Suprapubic skin (tissue), 4 donors: ENCODE data around the gene STUM.

ENCODE experiments used
- EP300 ChIP-seq: sonication (generic); formaldehyde crosslinking; IDR thresholded peaks from one replicate; pipeline ENCODE4 v1.6.1; 2017; ENCODE audit warnings: antibody characterized with exemption
- POLR2A ChIP-seq, 2 donors: fragments of 450-650 bp; IDR thresholded peaks; one replicate each; pipeline ENCODE4 v1.6.1; 2017; ENCODE audit warnings: antibody characterized with exemption in 2 of 2, mild to moderate bottlenecking in 2 of 2, moderate library complexity in 2 of 2
- POLR2AphosphoS5 ChIP-seq, 3 donors: sonication (generic); formaldehyde crosslinking; IDR thresholded peaks; one replicate each; pipeline ENCODE4 v1.6.1; 2017; ENCODE audit warnings: antibody characterized with exemption in 3 of 3
- TF ChIP-seq, protein P1 (sequence below), 2 donors: fragments of 200-600 bp in 1 of 2; fragments of 450-650 bp in 1 of 2; sonication (generic) in 1 of 2; IDR thresholded peaks; one replicate each; pipeline ENCODE4 v1.5.1; 2016 to 2019; ENCODE audit warnings: antibody characterized with exemption in 2 of 2, mild to moderate bottlenecking in 1 of 2, moderate library complexity in 1 of 2

DNA sequence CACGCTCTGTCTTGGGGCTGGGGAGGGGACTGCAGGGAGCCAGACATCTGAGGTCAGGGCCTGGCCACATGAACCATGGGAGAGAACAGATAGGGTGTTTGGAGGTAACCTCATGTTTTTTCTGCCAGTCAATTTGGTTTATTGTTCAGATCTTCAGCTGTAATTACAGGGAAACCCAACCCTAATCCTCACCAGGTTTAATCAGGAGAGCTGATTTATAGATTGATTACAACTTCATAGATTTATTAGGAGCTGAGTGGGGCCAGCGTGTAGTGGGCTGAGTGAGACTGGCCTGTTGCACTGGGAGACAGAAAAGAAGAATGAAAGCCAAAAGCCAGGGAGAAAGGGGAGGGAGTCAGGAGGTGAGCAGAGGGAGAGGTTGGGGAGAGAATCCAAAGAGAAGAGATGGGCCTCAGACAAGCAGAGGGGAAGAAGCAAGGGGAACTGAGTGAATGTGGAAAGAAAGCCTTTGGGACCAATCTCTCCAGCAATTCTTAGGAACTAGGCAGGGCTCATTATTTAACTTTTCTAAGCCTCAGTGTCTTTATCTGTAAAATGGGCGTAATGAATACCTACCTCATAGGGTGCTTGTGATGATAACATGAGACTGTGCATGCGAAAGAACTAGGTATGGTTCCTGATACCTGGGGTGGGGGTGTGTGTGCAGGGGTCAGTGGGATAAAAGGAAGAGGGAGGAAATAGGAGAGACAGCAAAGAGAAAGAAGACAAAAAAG lies 17.0 kb upstream of the STUM start:
- TF ChIP-seq POLR2AphosphoS5 (IDR thresholded peaks at IDR 0.05) (no peak), POLR2A (IDR thresholded peaks at IDR 0.05) (no peak), EP300 (no peak)
- TF ChIP-seq, protein P1, sequence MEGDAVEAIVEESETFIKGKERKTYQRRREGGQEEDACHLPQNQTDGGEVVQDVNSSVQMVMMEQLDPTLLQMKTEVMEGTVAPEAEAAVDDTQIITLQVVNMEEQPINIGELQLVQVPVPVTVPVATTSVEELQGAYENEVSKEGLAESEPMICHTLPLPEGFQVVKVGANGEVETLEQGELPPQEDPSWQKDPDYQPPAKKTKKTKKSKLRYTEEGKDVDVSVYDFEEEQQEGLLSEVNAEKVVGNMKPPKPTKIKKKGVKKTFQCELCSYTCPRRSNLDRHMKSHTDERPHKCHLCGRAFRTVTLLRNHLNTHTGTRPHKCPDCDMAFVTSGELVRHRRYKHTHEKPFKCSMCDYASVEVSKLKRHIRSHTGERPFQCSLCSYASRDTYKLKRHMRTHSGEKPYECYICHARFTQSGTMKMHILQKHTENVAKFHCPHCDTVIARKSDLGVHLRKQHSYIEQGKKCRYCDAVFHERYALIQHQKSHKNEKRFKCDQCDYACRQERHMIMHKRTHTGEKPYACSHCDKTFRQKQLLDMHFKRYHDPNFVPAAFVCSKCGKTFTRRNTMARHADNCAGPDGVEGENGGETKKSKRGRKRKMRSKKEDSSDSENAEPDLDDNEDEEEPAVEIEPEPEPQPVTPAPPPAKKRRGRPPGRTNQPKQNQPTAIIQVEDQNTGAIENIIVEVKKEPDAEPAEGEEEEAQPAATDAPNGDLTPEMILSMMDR (IDR thresholded peaks at IDR 0.05), result no peak
